AG09309 (cell line): Measurements from ENCODE around the gene DNAAF9.

Experiments
- DNase-seq: peaks from one replicate; pipeline ENCODE4 v3.0.0-alpha.2; 2010; ENCODE audit warnings: low read depth
- H3K4me3 ChIP-seq: 2 replicates; pipeline ENCODE4 v1.5.1; 2011; ENCODE audit warnings: mild to moderate bottlenecking, low read depth, low read length, moderate library complexity; ENCODE audit not compliant: control insufficient read depth
- TF ChIP-seq, protein P1 (sequence below): IDR thresholded peaks from 2 replicates; pipeline ENCODE4 v1.5.1; 2011; ENCODE audit warnings: mild to moderate bottlenecking, low read depth, low read length, inconsistent platforms; ENCODE audit not compliant: insufficient read depth, control insufficient read depth; ENCODE audit errors: missing control alignments

DNAAF9 gene

DNA sequence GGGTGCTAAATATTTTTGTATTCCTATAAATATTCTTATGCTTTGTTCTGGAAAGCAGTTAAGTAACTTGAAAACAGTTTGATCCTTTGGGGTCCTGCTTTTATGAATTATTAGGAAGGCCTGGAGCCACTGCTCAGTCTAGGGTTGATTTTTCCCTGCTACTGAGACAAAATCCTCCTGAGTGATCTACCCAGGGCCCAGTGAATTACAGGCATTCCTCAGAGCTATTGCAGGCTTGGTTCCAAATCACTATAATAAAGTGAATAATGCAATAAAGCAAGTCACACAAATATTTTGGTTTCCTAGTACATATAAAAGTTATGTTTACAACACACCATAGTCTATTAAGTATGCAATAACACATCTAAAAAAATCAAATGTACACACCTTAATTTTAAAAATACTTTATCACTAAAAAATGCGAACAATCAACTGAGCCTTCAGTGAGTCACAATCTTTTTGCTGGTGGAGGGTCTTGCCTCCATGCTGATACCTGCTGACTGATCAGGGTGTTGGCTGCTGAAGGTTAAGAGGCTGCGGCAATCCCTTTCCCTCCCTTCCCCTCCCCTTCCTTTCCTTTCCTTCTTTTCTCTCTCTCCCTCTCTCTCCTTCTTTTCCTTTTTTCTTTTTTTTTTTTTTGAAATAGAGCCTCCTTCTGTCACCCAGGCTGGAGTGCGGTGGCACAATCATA lies 43.0 kb downstream of the DNAAF9 start:
- DNase-seq, result no peak
- H3K4me3 ChIP-seq, result no peak overlapping the region
- TF ChIP-seq, protein P1, sequence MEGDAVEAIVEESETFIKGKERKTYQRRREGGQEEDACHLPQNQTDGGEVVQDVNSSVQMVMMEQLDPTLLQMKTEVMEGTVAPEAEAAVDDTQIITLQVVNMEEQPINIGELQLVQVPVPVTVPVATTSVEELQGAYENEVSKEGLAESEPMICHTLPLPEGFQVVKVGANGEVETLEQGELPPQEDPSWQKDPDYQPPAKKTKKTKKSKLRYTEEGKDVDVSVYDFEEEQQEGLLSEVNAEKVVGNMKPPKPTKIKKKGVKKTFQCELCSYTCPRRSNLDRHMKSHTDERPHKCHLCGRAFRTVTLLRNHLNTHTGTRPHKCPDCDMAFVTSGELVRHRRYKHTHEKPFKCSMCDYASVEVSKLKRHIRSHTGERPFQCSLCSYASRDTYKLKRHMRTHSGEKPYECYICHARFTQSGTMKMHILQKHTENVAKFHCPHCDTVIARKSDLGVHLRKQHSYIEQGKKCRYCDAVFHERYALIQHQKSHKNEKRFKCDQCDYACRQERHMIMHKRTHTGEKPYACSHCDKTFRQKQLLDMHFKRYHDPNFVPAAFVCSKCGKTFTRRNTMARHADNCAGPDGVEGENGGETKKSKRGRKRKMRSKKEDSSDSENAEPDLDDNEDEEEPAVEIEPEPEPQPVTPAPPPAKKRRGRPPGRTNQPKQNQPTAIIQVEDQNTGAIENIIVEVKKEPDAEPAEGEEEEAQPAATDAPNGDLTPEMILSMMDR, result no peak

DNA sequence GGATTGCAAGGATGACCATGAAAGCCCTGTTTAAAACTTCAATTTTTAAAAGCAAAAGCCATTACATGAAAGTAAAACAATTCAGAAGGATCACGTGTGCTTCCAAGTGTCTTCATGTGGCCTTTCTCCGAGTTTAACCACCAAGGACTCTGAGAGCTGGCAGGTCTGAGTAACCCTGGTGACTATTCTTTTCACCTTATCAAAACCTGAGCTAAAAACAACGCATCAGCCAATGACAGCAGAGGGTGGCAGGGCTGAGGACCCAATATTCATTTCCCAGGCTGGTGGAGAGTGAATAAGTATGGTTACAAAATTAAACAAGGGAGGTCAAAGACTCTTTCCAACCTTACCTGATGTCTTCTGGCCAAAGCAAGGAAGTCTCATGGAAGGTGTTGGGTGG lies 46.7 kb downstream of the DNAAF9 start:
- TF ChIP-seq, protein P1, result no peak
- no peak overlapping the region for H3K4me3 ChIP-seq
- DNase-seq, result no peak

DNA sequence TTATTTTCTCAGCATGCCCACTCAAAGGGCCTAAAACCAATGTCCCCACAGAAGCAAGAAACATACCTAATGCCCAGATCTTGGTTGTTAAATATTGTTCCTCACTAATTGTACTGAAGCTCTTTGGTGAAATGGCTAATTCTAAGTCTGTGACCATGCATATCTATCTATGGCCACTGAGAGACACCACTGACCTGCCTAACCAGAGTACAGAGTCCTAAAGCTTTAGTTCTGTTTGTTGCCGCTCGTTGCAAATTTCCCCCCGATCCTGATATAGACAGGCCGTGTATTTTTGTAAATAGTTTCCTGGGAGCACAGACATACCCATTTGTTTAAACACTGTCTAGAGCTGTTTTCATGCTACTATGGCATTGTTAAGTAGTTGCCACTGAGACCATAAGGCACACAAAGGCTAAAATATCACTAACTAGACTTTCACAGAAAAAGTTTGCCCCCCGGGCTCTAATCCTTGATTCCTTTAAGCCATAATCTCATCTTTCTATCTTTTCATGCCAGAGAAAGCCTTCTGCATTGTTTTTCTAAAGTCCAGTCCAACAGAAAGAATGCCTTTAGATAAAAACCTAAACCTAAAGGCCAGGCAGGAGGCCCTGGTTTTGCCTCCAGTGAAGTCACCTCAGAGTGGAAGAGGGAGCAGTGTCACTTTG lies 48.7 kb downstream of the DNAAF9 start:
- no peak for DNase-seq
- TF ChIP-seq, protein P1, result no peak

More for the DNA sequence above, 48.7 kb downstream of the DNAAF9 start:
- no peak overlapping the region for H3K4me3 ChIP-seq
